GM08714 (cell line): Measurements from ENCODE around the gene CCL7.

Source experiments
- H3K4me3 ChIP-seq: fragments of 200-500 bp; sonication (Bioruptor generic); 2 replicates; pipeline ENCODE4 v1.5.1; 2014; ENCODE audit warnings: mild to moderate bottlenecking, low read length, inconsistent platforms
- ZNF274 ChIP-seq: IDR thresholded peaks from 2 replicates; pipeline ENCODE4 v1.6.1; 2012; ENCODE audit warnings: mild to moderate bottlenecking, low read depth, low read length

Gene CCL7

DNA sequence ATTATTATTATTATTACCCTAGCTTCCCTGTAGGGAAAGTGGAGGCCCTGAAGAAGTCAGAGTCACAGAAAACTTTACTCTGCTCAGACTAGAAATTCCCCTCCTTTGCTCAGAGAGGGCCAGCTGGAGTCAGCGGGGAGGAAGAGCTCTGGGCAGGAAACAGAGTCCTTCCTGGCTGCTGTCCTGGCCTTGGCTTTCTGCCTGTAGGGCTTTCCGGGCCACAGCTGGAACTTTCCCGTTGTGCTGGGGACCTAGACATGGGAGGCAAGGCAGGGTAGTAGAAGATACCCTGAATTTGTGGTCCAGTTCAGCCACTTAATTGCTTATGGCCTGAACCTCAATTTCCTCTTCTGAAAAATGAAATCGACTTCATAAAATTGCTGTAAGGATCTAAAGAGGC, 29.0 kb upstream of the CCL7 start:
- no peak for TF ChIP-seq ZNF274
- no peak overlapping the region for H3K4me3 ChIP-seq

DNA sequence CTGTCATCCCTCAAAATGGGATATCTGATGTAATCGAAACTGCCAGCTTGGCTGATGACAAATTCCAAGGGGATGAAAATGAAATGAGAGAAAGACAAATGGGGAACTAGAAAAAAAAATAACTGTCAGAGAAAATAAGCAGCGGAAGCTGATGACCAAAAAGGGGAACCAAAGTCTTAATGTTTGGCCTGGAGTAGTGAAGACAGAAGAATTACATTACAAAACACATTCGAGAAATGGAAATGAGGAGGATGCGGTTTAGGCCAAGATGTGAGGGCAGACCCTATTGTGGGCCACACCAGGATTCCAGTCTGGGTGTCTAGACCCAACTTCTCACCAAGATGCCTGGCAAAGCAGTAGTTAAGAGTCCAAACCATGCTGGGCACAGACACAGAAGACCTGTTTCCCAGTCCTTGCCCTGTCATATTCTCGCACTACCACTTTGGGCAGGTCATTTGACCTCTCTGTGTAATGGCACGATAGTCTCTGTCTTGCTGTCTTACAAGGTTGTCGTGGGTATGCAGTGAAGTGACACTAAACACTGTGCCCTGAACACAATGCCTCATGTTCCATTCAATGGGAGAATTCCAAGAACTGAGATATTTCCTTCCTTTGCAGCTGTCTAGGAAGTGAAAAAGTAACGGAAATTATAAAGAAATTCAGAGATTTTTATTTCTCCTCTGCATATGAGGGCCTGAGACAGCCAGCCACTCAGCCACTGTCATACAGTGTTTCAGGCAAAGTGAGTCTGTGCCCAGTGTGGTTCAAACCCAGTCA, 27.2 kb upstream of the CCL7 start:
- no peak for TF ChIP-seq ZNF274
- no peak overlapping the region for H3K4me3 ChIP-seq

DNA sequence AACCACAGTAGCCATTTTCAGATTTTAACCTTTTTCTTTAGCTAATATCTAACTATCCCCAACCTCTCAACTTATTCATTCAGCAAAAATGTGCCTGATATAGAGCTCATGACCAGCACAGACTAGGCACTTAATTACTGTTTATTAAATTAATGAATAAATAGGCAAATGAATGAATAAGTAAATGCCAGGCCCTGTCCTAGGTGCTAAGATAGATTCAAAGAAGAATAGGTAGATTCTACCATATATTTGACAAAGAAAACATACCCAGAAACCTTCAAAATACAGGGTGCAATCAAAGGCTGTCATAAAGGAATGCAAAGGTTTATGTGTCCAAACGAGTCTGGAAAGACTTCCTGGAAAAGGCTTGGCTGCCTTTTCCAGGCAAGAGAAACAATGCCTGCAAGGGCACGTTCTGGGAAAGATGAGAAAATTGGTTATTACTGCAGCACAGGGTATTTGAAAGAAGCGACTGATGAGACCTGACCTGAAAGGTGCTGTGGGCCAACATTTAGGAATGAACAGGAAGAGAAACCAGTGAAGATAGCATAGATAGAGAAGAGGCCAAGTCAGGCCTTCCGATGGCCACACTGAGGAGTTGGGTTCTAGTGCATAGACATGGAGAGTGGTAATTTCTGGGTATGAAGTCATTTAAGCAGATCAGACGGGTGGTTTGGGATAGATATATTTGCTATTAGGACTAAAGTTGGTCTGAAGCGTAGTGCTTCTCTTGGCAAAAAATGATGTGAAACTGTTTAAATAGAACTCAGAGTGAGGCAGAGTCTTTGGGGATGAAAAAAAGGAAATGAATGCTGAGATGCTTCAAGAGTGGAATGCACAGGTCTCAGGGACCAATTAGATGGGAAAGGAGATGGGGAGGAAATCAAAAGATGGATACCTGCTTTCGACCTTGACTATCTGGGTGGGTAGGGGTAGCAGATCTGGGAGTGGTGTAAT, 26.4 kb upstream of the CCL7 start:
- no peak overlapping the region for H3K4me3 ChIP-seq
- TF ChIP-seq ZNF274 = no peak

DNA sequence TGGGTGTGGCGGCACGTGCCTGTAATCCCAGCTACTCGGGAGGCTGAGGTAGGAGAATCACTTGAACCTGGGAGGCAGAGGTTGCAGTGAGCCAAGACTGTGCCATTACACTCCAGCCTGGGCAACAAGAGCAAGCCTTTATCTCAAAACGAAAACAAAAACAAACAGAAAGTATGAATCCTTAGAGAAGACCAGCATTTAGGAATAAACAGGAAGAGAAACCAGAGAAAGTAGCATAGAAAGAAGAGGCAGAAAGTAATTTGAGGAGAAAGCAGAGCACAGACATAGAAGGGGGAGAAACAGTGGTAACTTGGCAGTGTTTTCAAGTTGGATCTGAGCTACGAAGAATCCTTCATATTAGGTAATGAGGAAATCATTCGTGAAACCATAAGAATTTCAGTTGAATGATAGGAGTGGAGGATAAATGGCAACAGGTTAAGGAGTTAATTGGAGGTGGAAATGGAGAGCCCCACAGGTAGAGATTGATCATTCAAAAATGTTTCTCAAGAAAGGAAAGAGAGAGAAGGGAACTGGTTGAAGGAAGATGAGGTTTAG, 24.6 kb upstream of the CCL7 start:
- no peak overlapping the region for H3K4me3 ChIP-seq

DNA sequence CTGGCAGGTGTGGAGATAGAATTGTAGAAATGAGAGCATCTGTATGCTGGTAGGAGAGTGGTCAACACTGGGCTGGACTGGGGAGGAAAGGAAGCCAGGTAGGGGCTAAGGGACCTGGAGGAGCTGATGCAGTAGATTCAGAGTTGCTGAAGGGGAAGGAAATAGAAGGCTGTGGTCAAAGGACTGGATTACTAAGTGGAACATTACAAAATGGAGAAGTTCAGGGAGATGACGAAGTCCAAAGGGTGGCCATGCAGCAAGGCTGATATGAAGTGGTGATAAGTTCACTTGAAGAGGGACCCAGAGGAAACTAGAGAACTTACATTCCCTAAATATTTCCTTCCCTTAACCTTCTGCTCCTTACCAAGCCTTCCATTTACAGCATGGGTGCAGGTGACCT, 23.6 kb upstream of the CCL7 start:
- TF ChIP-seq ZNF274 = no peak

More for the DNA sequence above, 24.6 kb upstream of the CCL7 start:
- no peak for TF ChIP-seq ZNF274

DNA sequence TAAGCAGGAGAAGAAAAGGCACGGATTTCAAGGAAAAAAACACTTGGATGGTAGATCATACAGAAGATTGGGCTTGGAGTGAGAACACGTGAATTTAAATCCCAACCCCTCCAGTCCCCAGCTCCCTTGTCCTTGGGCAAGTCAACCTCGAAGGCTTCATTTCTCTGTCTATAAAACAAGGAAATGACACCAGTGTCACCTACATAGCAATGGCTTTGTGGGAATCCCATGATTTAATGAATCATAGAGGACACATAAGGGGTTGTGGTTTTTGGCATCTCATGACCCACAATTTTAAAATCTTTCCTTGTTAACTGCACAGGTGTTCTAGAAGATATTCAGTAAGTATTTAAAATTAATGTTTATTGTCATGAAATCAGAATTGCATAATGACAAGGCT, 23.1 kb upstream of the CCL7 start:
- TF ChIP-seq ZNF274 = no peak
- H3K4me3 ChIP-seq = no peak overlapping the region

More for the DNA sequence above, 23.6 kb upstream of the CCL7 start:
- no peak overlapping the region for H3K4me3 ChIP-seq

DNA sequence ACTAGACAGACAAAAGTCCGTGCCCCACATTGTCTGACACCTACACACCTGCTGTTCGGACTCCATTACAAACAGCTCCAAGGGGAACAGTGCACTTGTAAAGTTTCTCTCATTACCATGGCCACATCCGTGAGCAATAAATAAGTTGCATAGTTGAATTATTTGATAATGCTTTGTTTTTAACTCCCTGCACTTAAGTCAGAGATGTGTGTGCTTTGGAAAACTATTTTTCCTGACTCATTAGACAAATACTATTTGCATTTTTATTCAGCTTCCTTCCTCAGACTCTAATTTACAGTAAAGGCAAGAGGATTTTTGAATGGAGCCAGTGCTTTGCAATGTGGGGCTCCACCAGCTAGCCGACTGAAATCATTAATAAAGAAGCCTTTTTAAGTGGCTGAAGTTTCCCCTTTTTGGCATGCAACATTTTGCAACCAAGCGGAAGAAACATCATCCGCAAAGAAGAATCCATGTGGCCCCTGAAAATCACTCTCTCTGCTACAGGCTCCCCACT, 21.5 kb upstream of the CCL7 start:
- H3K4me3 ChIP-seq = no peak overlapping the region
- TF ChIP-seq ZNF274 = no peak

DNA sequence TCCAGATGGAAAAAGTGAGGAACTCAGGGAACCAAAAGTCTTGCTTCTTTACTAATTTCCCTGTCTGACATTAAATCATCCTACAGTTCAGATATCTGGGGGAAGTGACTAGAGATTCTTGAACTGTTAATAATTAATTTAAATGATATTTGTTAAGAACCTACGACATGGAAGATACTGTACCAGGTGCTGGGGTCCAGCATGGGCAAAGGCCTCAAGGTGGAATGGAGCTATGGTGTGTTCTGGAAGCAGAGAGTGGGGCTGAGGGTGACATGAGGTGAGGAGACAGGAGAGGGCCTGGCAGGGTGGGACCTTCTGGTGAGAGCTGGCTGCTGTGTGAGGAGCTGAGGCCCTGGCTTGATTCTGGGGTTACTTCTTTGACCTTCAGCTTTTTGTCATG, 21.0 kb upstream of the CCL7 start:
- TF ChIP-seq ZNF274 = no peak
- no peak overlapping the region for H3K4me3 ChIP-seq

DNA sequence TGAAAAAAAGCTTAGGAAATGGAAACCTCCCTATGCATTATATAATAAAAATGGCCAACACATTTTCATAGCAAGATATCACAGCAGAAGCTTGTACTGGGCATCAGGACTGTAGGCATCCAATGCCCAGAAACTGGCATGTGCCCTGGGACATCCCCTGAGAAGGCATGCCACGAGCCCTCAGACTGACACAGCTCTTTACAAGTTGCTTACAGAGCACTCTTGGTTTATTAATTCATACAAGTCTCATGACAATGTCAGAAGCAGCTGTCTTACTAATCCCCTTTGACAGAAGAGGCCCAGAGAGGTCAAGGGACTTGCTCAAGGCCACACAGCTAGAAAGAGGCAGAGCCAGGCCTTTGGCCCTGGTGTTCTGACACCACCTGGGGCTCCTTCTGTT, 20.5 kb upstream of the CCL7 start:
- TF ChIP-seq ZNF274 = no peak

DNA sequence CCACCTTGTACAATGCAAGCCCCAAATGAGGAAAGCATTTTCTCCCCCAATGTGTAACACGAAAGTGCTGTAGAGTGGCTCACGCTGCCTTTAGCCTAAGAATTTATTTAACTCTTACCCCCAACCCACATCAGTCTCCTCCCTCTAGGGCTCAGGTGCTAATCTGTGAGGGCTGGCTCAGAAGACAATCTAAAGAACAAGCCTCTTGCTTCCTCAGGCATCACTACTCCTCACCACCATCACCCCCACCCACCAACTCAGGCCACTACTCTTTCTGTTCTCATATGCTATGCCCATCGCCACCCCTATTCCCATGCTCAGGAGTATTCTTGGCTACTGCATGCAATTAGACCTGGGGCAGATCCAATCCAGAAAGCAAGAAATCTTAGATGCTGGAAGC, 18.8 kb upstream of the CCL7 start:
- TF ChIP-seq ZNF274 = no peak
- H3K4me3 ChIP-seq = no peak overlapping the region

More for the DNA sequence above, 20.5 kb upstream of the CCL7 start:
- no peak overlapping the region for H3K4me3 ChIP-seq

DNA sequence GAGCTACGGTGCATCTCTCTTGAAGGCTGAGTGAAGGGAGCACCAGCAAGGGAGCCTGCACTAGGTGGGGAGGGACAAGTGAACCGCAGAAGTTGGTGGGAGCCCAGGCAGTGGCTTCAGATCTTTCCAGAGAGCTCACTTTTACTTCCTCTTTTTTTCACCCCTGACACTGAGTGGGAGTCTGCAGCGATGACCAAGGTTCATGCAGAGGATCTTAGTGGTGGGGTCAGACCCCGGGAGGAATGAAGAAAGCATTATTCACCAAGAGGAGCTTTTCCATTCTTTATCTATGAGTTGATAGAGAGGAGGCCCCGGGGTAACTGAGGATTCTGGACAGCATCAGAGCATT, 18.0 kb upstream of the CCL7 start:
- no peak for TF ChIP-seq ZNF274
- no peak overlapping the region for H3K4me3 ChIP-seq

DNA sequence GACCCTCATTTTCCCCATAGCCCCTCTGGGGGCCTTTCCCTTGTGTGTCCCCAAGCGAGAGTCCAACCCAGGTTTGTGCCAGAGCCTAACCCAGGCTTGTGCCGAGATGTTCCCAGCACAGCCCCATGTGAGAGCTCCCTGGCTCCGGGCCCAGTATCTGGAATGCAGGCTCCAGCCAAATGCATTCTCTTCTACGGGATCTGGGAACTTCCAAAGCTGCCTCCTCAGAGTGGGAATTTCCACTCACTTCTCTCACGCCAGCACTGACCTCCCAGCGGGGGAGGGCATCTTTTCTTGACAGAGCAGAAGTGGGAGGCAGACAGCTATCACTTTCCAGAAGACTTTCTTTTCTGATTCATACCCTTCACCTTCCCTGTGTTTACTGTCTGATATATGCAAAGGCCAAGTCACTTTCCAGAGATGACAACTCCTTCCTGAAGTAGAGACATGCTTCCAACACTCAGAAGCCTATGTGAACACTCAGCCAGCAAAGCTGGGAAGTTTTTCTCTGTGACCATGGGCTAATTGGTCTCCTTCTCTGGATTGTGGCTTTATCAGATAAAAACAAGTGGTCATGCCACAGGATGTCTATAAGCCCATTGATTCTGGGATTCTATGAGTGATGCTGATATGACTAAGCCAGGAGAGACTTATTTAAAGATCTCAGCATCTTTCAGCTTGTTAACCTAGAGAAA, 17.4 kb upstream of the CCL7 start:
- no peak overlapping the region for H3K4me3 ChIP-seq
- no peak for TF ChIP-seq ZNF274

DNA sequence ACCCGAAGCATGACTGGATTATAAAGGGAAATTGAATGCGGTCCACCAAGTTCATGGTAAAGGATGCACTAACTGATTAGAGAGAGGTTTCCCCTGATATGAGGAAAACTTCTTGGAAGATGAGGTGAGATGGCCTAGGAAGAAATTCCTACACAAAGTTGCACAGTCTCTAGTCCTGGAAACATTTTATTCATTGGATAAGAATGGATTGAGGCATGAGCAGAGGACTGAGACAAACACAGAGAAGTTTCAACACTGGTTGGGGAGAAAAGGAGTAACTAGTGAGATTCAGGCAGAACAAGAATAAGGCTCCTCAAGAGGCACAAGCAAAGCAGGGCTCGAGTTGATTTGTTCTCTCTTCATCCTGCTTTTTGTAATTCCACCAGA, 16.9 kb upstream of the CCL7 start:
- TF ChIP-seq ZNF274 = no peak
- H3K4me3 ChIP-seq = no peak overlapping the region

DNA sequence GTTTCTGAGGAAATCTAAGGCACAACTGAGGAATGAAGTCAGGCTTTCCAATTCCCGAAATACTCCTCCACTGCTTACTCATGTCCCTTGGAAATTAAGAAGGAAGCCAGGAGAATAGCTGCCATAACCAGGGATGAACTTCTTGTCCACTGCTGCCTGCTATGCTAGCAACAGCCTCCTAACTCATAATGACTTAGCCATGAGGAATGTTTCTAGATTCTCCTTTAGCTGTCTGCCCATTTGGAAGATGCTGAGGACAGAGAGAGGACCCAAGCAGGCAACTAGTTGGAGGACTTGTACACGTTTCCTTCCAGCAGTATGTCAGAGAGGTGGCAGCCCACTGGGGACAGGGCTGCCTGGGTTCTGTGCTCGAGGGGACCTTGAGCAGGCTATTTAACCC, 15.9 kb upstream of the CCL7 start:
- no peak for TF ChIP-seq ZNF274
- H3K4me3 ChIP-seq = no peak overlapping the region
